AG09319 (cell line): Measurements from ENCODE around the gene GFPT2.

Experiments
- DNase-seq: peaks from one replicate; pipeline ENCODE4 v3.0.0-alpha.2; 2010; ENCODE audit warnings: low read depth; ENCODE audit errors: extremely low read depth
- CTCF ChIP-seq: IDR thresholded peaks from 2 replicates; pipeline ENCODE4 v1.5.1; 2011; ENCODE audit warnings: low read depth, mild to moderate bottlenecking, inconsistent platforms, low read length, moderate library complexity

The GFPT2 gene

DNA sequence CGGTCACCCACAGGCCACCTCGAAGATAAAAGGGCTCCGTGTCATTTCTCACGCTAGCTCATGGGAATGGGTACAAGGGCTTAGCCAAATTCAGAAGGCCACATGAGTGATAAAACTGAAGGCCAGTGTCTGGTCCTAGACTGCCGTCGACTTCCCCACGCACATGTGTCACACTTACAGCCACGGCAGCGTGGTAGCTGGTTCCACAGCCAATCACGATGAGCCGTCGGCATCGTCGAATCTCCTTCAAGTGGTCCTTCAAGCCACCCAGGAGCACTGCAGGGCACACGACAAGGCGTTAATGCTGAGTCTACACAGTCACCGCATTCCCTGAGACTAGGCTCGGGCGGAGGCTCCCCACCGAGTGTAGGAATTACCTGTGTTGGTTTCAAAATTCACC is 36.5 kb downstream of the GFPT2 start:
- no peak for TF ChIP-seq CTCF
- no peak for DNase-seq

DNA sequence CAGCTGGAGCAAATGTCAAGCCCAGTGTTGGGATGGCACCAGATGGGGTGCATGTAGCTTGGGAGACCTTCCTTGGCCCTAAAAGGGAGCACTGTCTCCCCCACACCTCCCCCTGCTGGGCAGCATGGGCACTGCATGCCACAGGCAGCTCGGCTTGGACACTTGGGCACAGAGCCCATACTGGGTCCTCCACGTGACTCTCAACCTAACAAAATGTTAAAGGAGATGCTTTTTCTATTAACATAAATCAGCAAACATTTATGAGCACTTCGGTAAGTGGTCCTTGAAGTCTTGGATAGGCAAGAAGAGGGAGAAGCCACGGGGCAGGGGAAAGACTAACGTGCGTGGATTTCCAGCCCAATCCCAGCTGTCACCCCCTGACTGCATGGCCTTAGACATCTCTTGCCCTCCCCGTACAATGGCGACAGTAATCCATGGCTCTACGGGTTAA is 37.3 kb downstream of the GFPT2 start:
- TF ChIP-seq CTCF: peak; percentile 89
- DNase-seq: no peak

DNA sequence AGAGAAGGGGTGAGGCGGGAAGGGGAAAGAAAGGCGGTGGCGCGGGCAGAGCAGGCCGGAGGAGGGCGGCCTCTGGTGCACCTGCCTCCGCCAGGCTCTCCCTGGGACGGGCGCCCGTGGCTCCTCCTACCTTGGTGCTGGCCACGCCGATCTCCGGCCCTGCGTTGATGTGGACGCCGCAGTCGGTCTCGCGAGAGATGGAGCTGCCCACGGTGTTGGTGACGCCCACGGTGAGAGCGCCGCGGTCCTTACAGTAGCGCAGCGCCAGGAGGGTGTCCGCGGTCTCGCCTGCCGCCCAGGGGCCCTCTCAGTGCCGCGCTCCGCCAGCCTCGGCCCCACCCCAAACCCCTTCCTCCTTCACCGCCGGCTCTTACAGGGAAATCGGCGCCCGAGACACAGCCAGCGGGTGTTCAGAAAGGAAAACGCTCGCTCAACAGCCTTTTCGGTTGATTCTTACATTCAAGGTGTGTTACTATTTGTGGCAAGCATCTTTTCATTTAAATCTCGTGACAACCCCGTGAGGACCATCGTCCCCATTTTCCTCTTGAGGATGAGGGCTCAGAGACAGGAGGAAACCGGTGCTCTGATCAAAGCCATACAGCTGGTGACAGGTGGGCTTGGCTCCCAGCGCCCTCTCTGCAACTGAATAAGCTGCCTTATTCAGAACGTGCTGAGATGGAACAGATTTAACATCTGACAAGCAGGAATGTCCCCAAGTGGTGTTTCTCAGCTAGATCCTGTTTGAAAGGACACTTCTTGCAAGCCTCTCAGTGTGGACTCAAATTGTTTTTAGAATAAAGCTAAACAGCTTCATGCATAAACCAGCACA is 39.2 kb downstream of the GFPT2 start:
- DNase-seq: no peak
- TF ChIP-seq CTCF: no peak

- TF ChIP-seq CTCF: no peak
- DNase-seq: no peak
These were observed 41.9 kb downstream of the GFPT2 start for GRCh38 chr5:180311216-180311615.

GRCh38 chr5:180306796-180307195 is 46.3 kb downstream of the GFPT2 start:
- TF ChIP-seq CTCF: no peak
- DNase-seq: no peak

DNA sequence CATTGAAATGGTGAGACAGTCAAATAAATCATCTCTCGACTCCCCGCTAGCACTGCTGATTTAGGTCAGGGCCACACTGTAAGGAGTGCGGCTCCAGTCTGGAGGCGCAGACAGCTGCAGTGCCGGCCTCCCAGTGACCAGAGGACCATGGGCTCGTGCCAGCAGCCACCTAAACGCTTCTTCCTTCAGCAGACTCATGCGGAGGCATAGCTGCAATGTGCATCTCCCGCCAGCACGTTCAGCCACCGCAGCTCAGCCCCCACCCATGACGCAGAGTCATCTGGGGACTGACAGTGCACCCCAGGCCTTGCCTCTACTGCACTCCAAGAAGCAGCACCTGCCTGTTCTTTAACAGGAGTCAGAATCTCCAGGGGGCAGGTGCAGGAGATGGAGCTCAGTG is 47.7 kb downstream of the GFPT2 start:
- no peak for TF ChIP-seq CTCF
- DNase-seq: no peak

DNA sequence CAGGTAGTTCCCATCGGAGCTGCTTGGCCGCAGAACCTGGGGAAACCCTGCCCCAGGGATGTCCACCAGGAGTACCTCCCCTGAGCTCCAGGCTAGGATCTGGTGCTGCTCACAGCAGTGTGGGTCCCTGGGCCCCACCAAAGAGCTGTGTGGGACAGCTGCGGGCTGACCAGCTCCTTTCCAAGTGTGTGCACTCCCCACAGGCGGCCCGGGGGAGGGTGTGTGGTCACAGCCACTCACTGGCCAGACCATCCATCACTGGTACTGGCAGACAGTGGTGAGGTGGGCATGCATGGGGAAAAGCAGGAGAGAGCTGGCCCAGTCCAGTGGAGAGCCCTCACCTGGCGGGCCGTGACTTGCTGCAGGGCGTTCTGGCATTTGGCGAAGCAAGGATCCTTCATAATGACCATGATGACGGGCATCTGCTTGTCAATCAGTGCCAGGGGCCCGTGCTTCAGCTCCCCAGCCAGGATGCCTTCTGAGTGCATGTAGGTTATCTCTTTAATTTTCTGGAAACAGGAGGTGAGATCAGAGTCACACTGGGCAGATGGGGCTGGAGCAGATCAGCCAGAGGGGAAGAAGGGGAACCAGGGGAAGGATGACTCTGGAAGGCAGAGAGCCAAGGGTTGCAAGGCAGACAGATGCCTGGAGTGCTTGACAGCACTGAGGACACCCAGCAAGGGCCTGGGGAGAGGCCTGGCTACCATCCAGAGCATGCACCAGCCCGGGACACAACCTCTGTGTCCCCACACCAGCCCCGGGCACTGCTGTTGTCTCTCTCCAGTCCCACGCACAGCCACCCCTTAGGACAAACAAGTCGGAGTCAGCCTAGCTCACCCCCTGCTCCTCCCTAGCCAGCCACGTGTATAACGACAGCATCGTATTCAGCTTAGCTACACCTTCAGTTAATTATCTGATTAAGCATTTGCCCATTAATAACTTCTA is 48.4 kb downstream of the GFPT2 start:
- DNase-seq: no peak
- no peak for TF ChIP-seq CTCF
